Measurements from ENCODE around the gene FRMD6. TPM values are rescaled to one million over a fixed set of nuclear protein-coding genes. Genes with fewer than 3 reads are reported as not detected.

FRMD6 gene
- total and polyA plus RNA-seq, 12 donors, result 6.4 to 42.6 (median 23.3) TPM

GRCh38 chr14:51682411-51682810 is 30.7 kb downstream of the FRMD6 start:
- H3K27me3 ChIP-seq, result no peaks in the 10 kb centered on the region
- no peaks in the 10 kb centered on the region for H3K36me3 ChIP-seq (replicated peaks in 1 of 2)
- H3K4me3 ChIP-seq, result no peak overlapping the region
- no peaks in the 10 kb centered on the region for H3K9me3 ChIP-seq (replicated peaks in 1 of 3)
- intact Hi-C loops (cut with DNase I), result no loop called here
- peaks cover 0 to 10% of the 10 kb centered on the region in 2 donors for H3K4me1 ChIP-seq (replicated peaks in 1 of 2)
- TF ChIP-seq POLR2A (IDR thresholded peaks at IDR 0.05) (no peak), CTCF (IDR thresholded peaks at IDR 0.05) (no peak)
- 88 to 94% (median 89%) methylated on average over 1 of the region's 1 CpG for WGBS, 4 donors
- no peak overlapping the region for H3K27ac ChIP-seq
- no peak for DNase-seq

- Histone ChIP-seq H3K4me3 (no peak overlapping the region), H3K4me1 (replicated peaks in 1 of 2) (peaks cover 0 to 4% of the 10 kb centered on the region in 2 donors), H3K9me3 (replicated peaks in 1 of 3) (no peaks in the 10 kb centered on the region), H3K27me3 (no peaks in the 10 kb centered on the region), H3K36me3 (replicated peaks in 1 of 2) (no peaks in the 10 kb centered on the region), H3K27ac (no peak overlapping the region)
- no peak for TF ChIP-seq POLR2A (IDR thresholded peaks at IDR 0.05)
- TF ChIP-seq CTCF (IDR thresholded peaks at IDR 0.05), result no peak
- intact Hi-C loops (cut with DNase I), result no loop called here
- no peak for DNase-seq
Measured at GRCh38 chr14:51684760-51685159, 33.0 kb downstream of the FRMD6 start.

GRCh38 chr14:51691176-51691575 is 39.5 kb downstream of the FRMD6 start:
- H3K27me3 ChIP-seq, result no peaks in the 10 kb centered on the region
- H3K4me1 ChIP-seq (replicated peaks in 1 of 2), result peaks cover 0 to 4% of the 10 kb centered on the region in 2 donors
- intact Hi-C loops (cut with DNase I), result no loop called here
- TF ChIP-seq POLR2A (IDR thresholded peaks at IDR 0.05) (no peak), CTCF (IDR thresholded peaks at IDR 0.05) (no peak)
- H3K36me3 ChIP-seq (replicated peaks in 1 of 2), result no peaks in the 10 kb centered on the region
- no peak for DNase-seq
- no peak overlapping the region for H3K27ac ChIP-seq
- H3K9me3 ChIP-seq (replicated peaks in 1 of 3), result no peaks in the 10 kb centered on the region
- 95 to 100% (median 97%) methylated on average over 1 of the region's 1 CpG for WGBS, 4 donors
- peak overlapping the region in 1 of 4 donors; percentile 6 for H3K4me3 ChIP-seq

GRCh38 chr14:51692646-51693045 is 40.9 kb downstream of the FRMD6 start:
- no peak overlapping the region for H3K4me3 ChIP-seq
- WGBS, 4 donors, result 94 to 100% (median 97%) methylated on average over 3 of the region's 3 CpGs
- no peaks in the 10 kb centered on the region for H3K4me1 ChIP-seq (replicated peaks in 1 of 2)
- no peak for DNase-seq
- no peaks in the 10 kb centered on the region for H3K36me3 ChIP-seq (replicated peaks in 1 of 2)
- TF ChIP-seq CTCF (IDR thresholded peaks at IDR 0.05) (no peak), POLR2A (IDR thresholded peaks at IDR 0.05) (no peak)
- no peaks in the 10 kb centered on the region for H3K27me3 ChIP-seq
- intact Hi-C loops (cut with DNase I), result no loop called here
- H3K27ac ChIP-seq, result no peak overlapping the region
- H3K9me3 ChIP-seq (replicated peaks in 1 of 3), result no peaks in the 10 kb centered on the region
